PFSK-1 (cell line): Measurements from ENCODE around the gene CFAP53. TPM values are rescaled to one million over a fixed set of nuclear protein-coding genes. Genes with fewer than 3 reads are reported as not detected.

Experiments
- FOXP2 ChIP-seq: optimal IDR thresholded peaks from 2 replicates; pipeline ENCODE3; 2011; ENCODE audit warnings: borderline replicate concordance, control low read depth, inconsistent platforms; ENCODE audit not compliant: insufficient read depth; ENCODE audit errors: extremely low read length, extremely low read depth
- POLR2AphosphoS5 ChIP-seq: IDR thresholded peaks from 2 replicates; pipeline ENCODE4 v1.6.1; 2012; ENCODE audit warnings: low read depth, mild to moderate bottlenecking, control low read depth, low read length, moderate library complexity
- REST ChIP-seq, 2 experiments: IDR thresholded peaks; 2 replicates each; pipeline versions ENCODE4 v1.6.1 to v1.8.0; 2011 to 2012; ENCODE audit warnings: low read depth in 2 of 2, low read length in 2 of 2, control low read depth in 1 of 2, inconsistent platforms in 1 of 2, mild to moderate bottlenecking in 1 of 2, moderate library complexity in 1 of 2; ENCODE audit not compliant: insufficient read depth in 1 of 2
- SIN3A ChIP-seq: IDR thresholded peaks from 2 replicates; pipeline ENCODE4 v1.6.1; 2012; ENCODE audit warnings: mild to moderate bottlenecking, low read length, moderate library complexity, borderline replicate concordance; ENCODE audit not compliant: insufficient read depth
- TAF1 ChIP-seq: IDR thresholded peaks from 2 replicates; pipeline ENCODE4 v1.6.1; 2012; ENCODE audit warnings: low read length, control low read depth, borderline replicate concordance; ENCODE audit not compliant: insufficient read depth
- polyA plus RNA-seq: library from polyadenylated mRNA; unstranded; fragments of >200 nt; gene quantifications from one replicate; pipeline ENCODE4 v1.2.1, GENCODE V29; 2012; ENCODE audit warnings: low read depth, missing spikeins; ENCODE audit not compliant: insufficient read length

The CFAP53 gene
- polyA plus RNA-seq: 0.20 TPM

- peak; percentile 50 for TF ChIP-seq FOXP2
- no peak for TF ChIP-seq TAF1
- TF ChIP-seq SIN3A: peak; percentile 94; the same call in 1 of the 2 replicates
- TF ChIP-seq REST (IDR thresholded peaks at IDR 0.05; ENCODE audit: insufficient read depth in 1 of 2, low read depth in 2 of 2, low read length in 2 of 2): 0 out of 4 replicates have a peak, but pooled peaks of 1 of the 2 experiments have one; percentile 9
- no peak; the same call in 1 of the 2 replicates for TF ChIP-seq POLR2AphosphoS5
Measured at GRCh38 chr18:50266248-50266704, at the start of gene CFAP53. Gene CFAP53, minus strand, starts transcription at chr18:50266495. Its CDS starts 91 bp downstream, at chr18:50266404.

- TF ChIP-seq FOXP2: no peak
- TF ChIP-seq SIN3A: no peak
- no peak for TF ChIP-seq REST (IDR thresholded peaks at IDR 0.05; ENCODE audit: insufficient read depth in 1 of 2, low read depth in 2 of 2, low read length in 2 of 2)
- TF ChIP-seq POLR2AphosphoS5: no peak
- TF ChIP-seq TAF1: no peak
Measured at GRCh38 chr18:50315100-50315871, 49.0 kb upstream of the CFAP53 start.

- TF ChIP-seq FOXP2 (no peak), REST (IDR thresholded peaks at IDR 0.05; ENCODE audit: insufficient read depth in 1 of 2, low read depth in 2 of 2, low read length in 2 of 2) (no peak), TAF1 (no peak), SIN3A (no peak), POLR2AphosphoS5 (no peak)
Measured at GRCh38 chr18:50313873-50314460, 47.7 kb upstream of the CFAP53 start.

- TF ChIP-seq TAF1: no peak
- TF ChIP-seq FOXP2: no peak
- TF ChIP-seq REST (IDR thresholded peaks at IDR 0.05; ENCODE audit: insufficient read depth in 1 of 2, low read depth in 2 of 2, low read length in 2 of 2): no peak
- no peak for TF ChIP-seq SIN3A
- TF ChIP-seq POLR2AphosphoS5: no peak
Measured at GRCh38 chr18:50313031-50313607, 46.8 kb upstream of the CFAP53 start.
